PC-9 (cell line): ENCODE results near the gene UBR4. TPM values are rescaled to one million over a fixed set of nuclear protein-coding genes. Genes with fewer than 3 reads are reported as not detected.

Experiments used
- BruUV-seq: library from RNA; stranded (reverse); fragments of 400-500 nt; replicated peaks from 2 replicates; lab custom pipeline; 2021; lab: Mats Ljungman, UMichigan
- CTCF ChIA-PET: fragments of 300-600 bp; sonication (Branson Sonifier 250); formaldehyde crosslinking; loops from one replicate; lab custom pipeline; 2022; ENCODE audit warnings: antibody characterized with exemption; lab: Charles Lee
- POLR2A ChIA-PET: fragments of 300-600 bp; sonication (Branson Sonifier 250); formaldehyde crosslinking; loops from one replicate; lab custom pipeline; 2022; ENCODE audit warnings: antibody characterized with exemption; ENCODE audit not compliant: unreplicated experiment; lab: Charles Lee
- DNase-seq, 2 experiments: peaks; one replicate each; pipeline versions ENCODE4 v3.0.0 to v3.0.0-alpha.2; 2015 to 2022; ENCODE audit warnings: mixed read lengths in 1 of 2
- H2AFZ ChIP-seq: fragments of 200-600 bp; sonication (generic); 2 replicates; pipeline ENCODE4 v1.8.1; 2017; ENCODE audit warnings: antibody characterized with exemption
- H3F3A ChIP-seq: fragments of 200-600 bp; sonication (generic); 2 replicates; pipeline ENCODE4 v1.8.1; 2017; ENCODE audit warnings: antibody characterized with exemption, mild to moderate bottlenecking, low read depth; ENCODE audit not compliant: insufficient read depth
- H3K27ac ChIP-seq: fragments of 200-600 bp; sonication (generic); 2 replicates; pipeline ENCODE4 v1.6.1; 2016; ENCODE audit warnings: mixed run types
- H3K27me3 ChIP-seq: fragments of 200-600 bp; sonication (generic); 2 replicates; pipeline ENCODE4 v1.6.1; 2016; ENCODE audit warnings: low read depth, mixed run types; ENCODE audit not compliant: insufficient read depth
- H3K36me3 ChIP-seq: fragments of 200-600 bp; sonication (generic); 2 replicates; pipeline ENCODE4 v1.6.1; 2016; ENCODE audit warnings: low read depth, mixed run types
- H3K4me1 ChIP-seq: fragments of 200-600 bp; sonication (generic); replicated peaks from 2 replicates; pipeline ENCODE4 v1.6.1; 2016; ENCODE audit warnings: mixed run types; ENCODE audit not compliant: insufficient read depth
- H3K4me2 ChIP-seq: fragments of 200-600 bp; sonication (generic); 2 replicates; pipeline ENCODE4 v1.6.1; 2017; ENCODE audit warnings: mixed run types
- H3K4me3 ChIP-seq: fragments of 200-600 bp; sonication (generic); 2 replicates; pipeline ENCODE4 v1.6.1; 2016; ENCODE audit warnings: mixed run types
- H3K79me2 ChIP-seq: fragments of 200-600 bp; sonication (generic); 2 replicates; pipeline ENCODE4 v1.6.1; 2017; ENCODE audit warnings: low read depth, mixed run types
- H3K9me2 ChIP-seq: fragments of 200-600 bp; sonication (generic); 2 replicates; pipeline ENCODE4 v1.8.1; 2017; ENCODE audit warnings: mild to moderate bottlenecking; ENCODE audit not compliant: insufficient read depth
- H3K9me3 ChIP-seq: fragments of 200-600 bp; sonication (generic); 2 replicates; pipeline ENCODE4 v1.8.1; 2016; ENCODE audit warnings: low read depth; ENCODE audit not compliant: insufficient read depth
- H4K20me1 ChIP-seq: fragments of 200-600 bp; sonication (generic); 2 replicates; pipeline ENCODE4 v1.8.1; 2017; ENCODE audit not compliant: insufficient read depth
- CTCF ChIP-seq: fragments of 200-600 bp; sonication (generic); conservative IDR thresholded peaks from 2 replicates; pipeline ENCODE4 v1.6.1; 2017; ENCODE audit warnings: mixed run types, antibody characterized with exemption, mild to moderate bottlenecking, moderate library complexity
- EZH2 ChIP-seq: fragments of 200-600 bp; sonication (generic); IDR thresholded peaks from 2 replicates; pipeline ENCODE4 v1.8.0; 2017; ENCODE audit warnings: antibody characterized with exemption, low read depth
- intact Hi-C: fragments of 100-400 bp; cut with micrococcal nuclease; formaldehyde crosslinking; loops from one replicate; pipeline ENCODE4 v1.10.0; 2022; ENCODE audit not compliant: unreplicated experiment
- total RNA-seq: library from RNA; stranded (reverse); gene quantifications from 2 replicates; pipeline ENCODE4 v1.2.3, GENCODE V29; 2021

UBR4 gene
- total RNA-seq, 1 experiment from 2014 or later: 117 TPM

- POLR2A ChIA-PET: interaction anchor here (0.6 to 0.7 kb wide), 2 partner anchors 11 to 53 kb away, joined by 4 to 7 read pairs; no protein-coding TSS in a partner anchor
- Histone ChIP-seq H3K27me3 (no peaks in the 10 kb centered on the region), H3K9me3 (no peaks in the 10 kb centered on the region), H3K4me1 (peaks cover 19% of the 10 kb centered on the region), H3K36me3 (no peaks in the 10 kb centered on the region), H3K79me2 (peaks cover 66% of the 10 kb centered on the region), H3K9me2 (no peaks in the 10 kb centered on the region), H3F3A (peaks cover 11% of the 10 kb centered on the region; the same call in 1 of the 2 replicates), H3K27ac (peak overlapping the region; percentile 81), H2AFZ (peak overlapping the region; percentile 90), H3K4me2 (peak overlapping the region; percentile 94), H3K4me3 (peak overlapping the region; percentile 85), H4K20me1 (peaks cover 13% of the 10 kb centered on the region)
- intact Hi-C loops: no loop called here
- TSS peak; percentile 66 for BruUV-seq
- CTCF ChIA-PET: no interaction called here
- TF ChIP-seq EZH2 (no peak), CTCF (no peak)
- no peak for DNase-seq
Observed at GRCh38 chr1:19210772-19211549, 895 bp upstream of the UBR4 start.

GRCh38 chr1:19209439-19209989 is 552 bp downstream of the UBR4 start:
- H3K27me3 ChIP-seq: no peaks in the 10 kb centered on the region
- DNase-seq: peak in 1 of 2 experiments; percentile 17
- TF ChIP-seq EZH2: no peak
- no peak for TF ChIP-seq CTCF
- peaks cover 11% of the 10 kb centered on the region; the same call in 1 of the 2 replicates for H3F3A ChIP-seq
- peaks cover 17% of the 10 kb centered on the region for H4K20me1 ChIP-seq
- intact Hi-C loops: no loop called here
- H3K27ac ChIP-seq: peak overlapping the region; percentile 81
- ChIA-PET POLR2A (interaction anchor here (0.7 kb wide), 1 partner anchor 199 kb away, joined by 3 read pairs; no protein-coding TSS in a partner anchor), CTCF (no interaction called here)
- H3K4me1 ChIP-seq: peaks cover 19% of the 10 kb centered on the region
- peaks cover 80% of the 10 kb centered on the region for H3K79me2 ChIP-seq
- no peaks in the 10 kb centered on the region for H3K36me3 ChIP-seq
- H3K4me3 ChIP-seq: peak overlapping the region; percentile 85
- H3K9me3 ChIP-seq: no peaks in the 10 kb centered on the region
- no peaks in the 10 kb centered on the region for H3K9me2 ChIP-seq
- H2AFZ ChIP-seq: peak overlapping the region; percentile 90
- peak overlapping the region; percentile 94 for H3K4me2 ChIP-seq
- BruUV-seq: no TSS peak

GRCh38 chr1:19208710-19209438 is 1.2 kb downstream of the UBR4 start:
- no peaks in the 10 kb centered on the region for H3K9me3 ChIP-seq
- peak overlapping the region; percentile 94 for H3K4me2 ChIP-seq
- no peaks in the 10 kb centered on the region for H3K9me2 ChIP-seq
- H2AFZ ChIP-seq: no peak overlapping the region
- peaks cover 9% of the 10 kb centered on the region; the same call in 1 of the 2 replicates for H3F3A ChIP-seq
- H4K20me1 ChIP-seq: peaks cover 17% of the 10 kb centered on the region
- intact Hi-C loops: no loop called here
- peaks cover 19% of the 10 kb centered on the region for H3K4me1 ChIP-seq
- H3K36me3 ChIP-seq: no peaks in the 10 kb centered on the region
- POLR2A ChIA-PET: interaction anchor here (0.7 kb wide), 1 partner anchor 198 kb away, joined by 3 read pairs; no protein-coding TSS in a partner anchor
- peaks cover 84% of the 10 kb centered on the region for H3K79me2 ChIP-seq
- CTCF ChIA-PET: no interaction called here
- BruUV-seq: TSS peak; percentile 45
- peak overlapping the region; percentile 81 for H3K27ac ChIP-seq
- peak overlapping the region; percentile 85 for H3K4me3 ChIP-seq
- no peak for DNase-seq
- TF ChIP-seq CTCF (no peak), EZH2 (no peak)
- H3K27me3 ChIP-seq: no peaks in the 10 kb centered on the region
